Mucosa of gallbladder (tissue), 1 donor: Measurements from ENCODE around the gene CCL22. TPM values are rescaled to one million over a fixed set of nuclear protein-coding genes. Genes with fewer than 3 reads are reported as not detected.
A peak's percentile ranks its signal among the peaks of the same experiment; 100 is the strongest.
"Not testable (repeated sequence)": the region's sequence is repeated elsewhere in the genome, so short reads cannot be mapped to it uniquely, and the experiment has no call there.

ENCODE experiments used
- DNase-seq: peaks from one replicate; pipeline ENCODE4 v3.0.0-alpha.2; 2020; ENCODE audit warnings: low spot score
- total RNA-seq: library from RNA; stranded (reverse); gene quantifications from one replicate; pipeline ENCODE4 v1.2.1, GENCODE V29; 2021
- donor health status: DM: no; HTN: no; CAD: no.

Gene CCL22
- total RNA-seq, 1 donor from 2014 or later, result 1.4 TPM

- DNase-seq, result no peak
Measured at GRCh38 chr16:57347858-57348257, 10.7 kb upstream of the CCL22 start.

DNA sequence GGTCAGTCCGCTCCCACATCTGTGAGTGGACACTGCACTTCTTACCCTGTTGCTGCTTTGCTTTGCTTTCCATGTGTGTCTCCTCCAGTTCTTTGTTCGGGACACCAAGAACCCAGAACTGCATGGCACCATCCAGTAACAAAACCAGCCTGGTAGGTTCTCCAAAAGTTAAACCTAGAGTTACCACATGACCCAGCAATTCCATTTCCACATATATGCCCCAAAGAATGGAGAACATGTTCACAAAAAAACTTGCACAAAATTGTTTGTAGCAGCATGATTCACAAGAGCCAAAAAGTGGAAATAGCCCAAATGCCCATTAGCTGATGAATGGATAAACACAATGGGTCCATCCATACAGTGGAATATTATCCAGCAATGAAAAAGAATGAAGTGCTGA is 10.3 kb upstream of the CCL22 start:
- no peak for DNase-seq

DNA sequence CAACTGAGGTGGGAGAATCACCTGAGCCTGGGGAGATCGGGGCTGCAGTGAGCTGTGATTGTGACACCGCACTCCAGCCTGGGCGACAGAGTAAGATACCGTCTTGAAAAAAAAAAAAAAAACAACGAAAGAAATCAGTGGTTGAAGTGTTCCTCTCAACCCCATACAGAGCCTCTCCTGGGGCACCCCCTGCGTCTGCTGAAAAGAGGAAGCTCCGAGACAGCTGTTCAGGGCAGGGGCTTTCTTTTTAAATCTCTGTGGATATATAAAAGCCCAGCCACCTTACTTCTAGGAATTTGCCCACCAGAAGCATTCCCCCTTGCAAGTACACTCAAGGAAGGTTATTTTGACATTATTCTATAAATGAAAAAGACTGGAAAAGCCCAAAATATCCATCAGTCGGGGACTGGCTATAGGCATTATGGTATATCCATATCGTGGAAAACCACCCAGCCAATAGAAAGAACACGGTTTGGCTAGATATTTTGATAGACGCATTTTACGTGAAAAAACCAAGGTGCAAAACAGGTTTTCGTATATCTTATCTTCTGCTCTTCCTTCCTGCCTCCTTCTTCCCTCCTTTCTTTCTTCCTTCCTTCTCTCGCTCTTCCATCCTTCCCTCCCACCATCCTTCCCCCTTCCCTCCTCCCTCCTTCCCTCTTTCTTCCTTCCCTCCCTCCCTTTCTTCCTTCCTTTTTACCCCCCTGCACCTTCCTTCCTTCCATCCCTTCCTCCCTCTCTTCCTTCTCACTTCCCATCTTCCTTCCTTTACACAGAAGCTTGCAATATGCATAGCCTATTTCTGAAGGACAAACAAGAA is 9.2 kb upstream of the CCL22 start:
- DNase-seq, result no peak

DNA sequence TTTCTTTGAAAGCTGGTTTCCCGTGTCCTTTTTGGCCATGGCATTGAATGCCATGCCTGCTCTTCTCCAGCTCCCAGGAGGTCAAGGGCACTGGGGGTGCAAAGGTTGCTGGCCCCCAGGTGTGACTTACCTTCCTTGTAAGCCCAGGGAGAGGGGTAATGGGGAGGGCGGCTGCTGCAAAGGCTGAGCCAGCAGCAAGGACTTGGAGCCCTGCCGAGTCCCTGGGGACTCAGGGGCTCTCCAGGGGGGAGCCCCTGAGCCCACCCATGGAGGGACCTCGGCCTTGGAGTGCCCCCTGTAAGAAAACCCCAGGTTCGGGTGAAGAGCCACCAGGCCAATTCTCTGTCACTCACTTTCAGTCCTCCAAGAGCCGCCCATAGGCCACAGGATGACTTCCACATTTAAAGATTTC is 5.9 kb upstream of the CCL22 start:
- no peak for DNase-seq

DNA sequence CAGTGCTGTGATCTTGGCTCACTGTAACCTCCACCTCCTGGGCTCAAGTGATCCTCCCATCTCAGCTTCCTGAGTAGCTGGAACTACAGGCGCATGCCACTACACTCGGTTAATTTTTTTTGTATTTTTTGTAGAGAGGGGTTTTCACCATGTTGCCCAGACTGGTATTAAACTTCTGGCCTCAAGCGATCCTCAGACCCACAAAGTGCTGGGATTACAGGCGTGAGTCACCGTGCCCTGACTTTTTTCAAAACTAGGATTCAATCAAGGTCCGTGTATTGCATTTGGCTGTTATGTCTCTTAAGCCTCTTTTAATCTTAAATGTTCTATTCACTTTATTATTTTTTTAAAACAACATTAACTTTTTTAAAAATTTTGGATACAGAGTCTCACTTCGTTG is 4.3 kb upstream of the CCL22 start:
- no peak for DNase-seq

DNA sequence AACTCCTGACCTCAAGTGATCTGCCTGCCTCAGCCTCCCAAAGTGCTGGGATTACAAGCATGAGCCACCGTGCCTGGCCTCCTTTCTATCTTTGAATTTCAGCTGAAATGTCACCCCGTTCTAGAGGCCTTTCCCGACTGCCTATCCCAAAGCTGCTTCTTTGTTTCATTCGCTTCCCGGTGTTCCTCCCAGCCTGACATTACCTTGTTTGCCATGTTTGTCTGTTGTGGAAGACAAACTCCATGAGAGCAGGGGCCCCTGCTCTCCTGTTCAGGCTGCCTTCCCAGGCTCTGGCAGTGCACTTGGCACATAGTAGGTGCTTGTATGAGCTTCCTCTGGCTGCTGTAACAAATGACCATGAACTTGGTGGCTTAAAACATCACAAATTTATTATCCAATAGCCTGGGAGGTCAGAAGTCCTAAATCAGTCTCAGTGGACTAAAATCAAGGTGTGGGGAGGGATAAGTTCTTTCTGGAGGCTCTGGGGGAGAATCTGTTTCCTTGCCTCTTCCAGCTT is 2.6 kb upstream of the CCL22 start:
- DNase-seq, result no peak

- DNase-seq, result no peak
Measured at GRCh38 chr16:57356547-57356946, 2.0 kb upstream of the CCL22 start.

- no peak for DNase-seq
Measured at GRCh38 chr16:57357330-57358085, 1.1 kb upstream of the CCL22 start.

DNA sequence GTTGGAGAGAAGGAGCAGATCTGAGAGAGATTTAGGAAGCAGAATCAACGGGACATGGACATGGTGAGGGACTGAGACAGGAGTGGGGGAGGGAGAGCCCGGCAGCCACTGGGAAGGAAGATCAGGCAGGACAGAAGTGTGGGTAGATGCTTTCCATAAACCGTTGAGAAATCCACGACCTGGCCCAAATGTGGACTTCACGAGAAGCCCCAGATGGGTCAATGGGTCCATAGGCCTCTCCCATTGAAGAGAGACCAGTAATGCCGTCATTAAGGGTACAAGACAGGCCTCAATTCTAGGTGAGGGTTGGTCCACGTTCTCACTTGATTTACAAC is 530 bp upstream of the CCL22 start:
- no peak for DNase-seq

GRCh38 chr16:57360321-57360935 is 1.8 kb downstream of the CCL22 start:
- DNase-seq, result no peak

- DNase-seq, result no peak
Measured at GRCh38 chr16:57361404-57361803, 2.8 kb downstream of the CCL22 start.

DNA sequence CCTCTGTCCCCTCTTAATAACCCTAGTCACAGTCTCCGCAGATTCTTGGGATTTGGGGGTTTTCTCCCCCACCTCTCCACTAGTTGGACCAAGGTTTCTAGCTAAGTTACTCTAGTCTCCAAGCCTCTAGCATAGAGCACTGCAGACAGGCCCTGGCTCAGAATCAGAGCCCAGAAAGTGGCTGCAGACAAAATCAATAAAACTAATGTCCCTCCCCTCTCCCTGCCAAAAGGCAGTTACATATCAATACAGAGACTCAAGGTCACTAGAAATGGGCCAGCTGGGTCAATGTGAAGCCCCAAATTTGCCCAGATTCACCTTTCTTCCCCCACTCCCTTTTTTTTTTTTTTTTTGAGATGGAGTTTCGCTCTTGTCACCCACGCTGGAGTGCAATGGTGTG is 5.6 kb downstream of the CCL22 start:
- DNase-seq, result no peak

DNA sequence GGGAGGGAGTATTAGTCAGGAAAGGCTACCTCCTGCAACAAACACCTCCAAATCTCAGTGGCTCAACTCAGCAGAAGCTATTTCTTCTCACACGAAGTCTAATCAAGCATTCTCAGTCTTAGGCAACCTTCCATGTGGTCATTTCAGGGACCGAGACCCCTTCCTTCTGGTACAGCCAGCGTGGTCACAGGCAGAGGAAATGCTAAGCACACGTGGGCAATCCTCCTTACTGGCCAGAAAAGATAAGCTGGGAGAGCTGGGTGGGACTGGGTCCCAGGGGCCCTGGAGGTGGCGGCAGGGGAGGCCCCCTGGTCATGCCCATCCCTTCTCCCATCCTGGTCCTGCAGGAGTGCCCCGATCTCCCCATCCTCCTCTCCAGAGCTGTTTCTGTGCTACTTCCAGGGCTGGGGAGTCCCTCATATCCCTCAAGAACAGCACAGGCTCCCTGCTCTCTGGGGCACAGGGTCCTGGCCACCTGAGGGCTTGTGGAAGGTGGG is 8.0 kb downstream of the CCL22 start:
- no peak for DNase-seq

GRCh38 chr16:57367116-57367752 is 8.7 kb downstream of the CCL22 start:
- peak; percentile 35 for DNase-seq

GRCh38 chr16:57371494-57372371 is 13.2 kb downstream of the CCL22 start:
- DNase-seq, result no peak

- DNase-seq, result peak; percentile 77
Measured at GRCh38 chr16:57372372-57373116, 14.0 kb downstream of the CCL22 start, which contains the start of gene CX3CL1. CX3CL1 (plus strand) TSS chr16:57372490; CDS start chr16:57372569, 79 bp downstream.

GRCh38 chr16:57373117-57373947 is 14.7 kb downstream of the CCL22 start:
- DNase-seq, result no peak

GRCh38 chr16:57374067-57374534 is 15.5 kb downstream of the CCL22 start:
- DNase-seq, result no peak

DNA sequence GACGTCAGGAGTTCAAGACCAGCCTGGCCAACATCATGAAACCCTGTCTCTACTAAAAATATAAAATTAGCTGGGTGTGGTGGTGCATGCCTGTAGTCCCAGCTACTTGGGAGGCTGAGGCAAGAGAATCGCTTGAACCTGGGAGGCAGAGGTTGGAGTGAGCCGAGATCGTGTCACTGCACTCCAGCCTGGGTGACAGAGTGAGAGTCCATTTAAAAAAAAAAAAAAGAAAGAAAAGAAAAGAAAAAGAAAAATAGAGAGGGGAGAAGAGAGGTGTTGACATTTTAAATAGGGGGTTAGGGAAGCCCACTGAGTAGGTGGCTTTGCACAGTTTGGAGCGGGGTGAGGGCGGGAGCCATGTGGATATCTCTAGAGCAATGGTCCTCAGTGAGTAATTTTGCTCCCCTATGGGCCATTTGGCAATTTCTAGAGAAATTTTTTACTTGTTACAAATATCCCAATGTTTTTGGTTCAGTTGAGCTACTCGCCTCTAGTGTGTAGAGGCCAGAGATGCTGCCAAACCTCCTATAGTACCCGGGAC is 16.4 kb downstream of the CCL22 start:
- not testable (repeated sequence) for DNase-seq
